Nephron progenitor cell (in vitro differentiated cells): ENCODE measurements around the gene ORC1.
A peak's percentile ranks its signal among the peaks of the same experiment; 100 is the strongest.

Experiments
- DNase-seq: peaks from one replicate; pipeline ENCODE4 v3.0.0; 2021
- H3K27ac Mint-ChIP-seq: 2 replicates; pipeline ENCODE4 v1.8.0; 2021; ENCODE audit warnings: mild to moderate bottlenecking, moderate library complexity, mixed read lengths
- H3K27me3 Mint-ChIP-seq: 2 replicates; pipeline ENCODE4 v1.8.0; 2021; ENCODE audit warnings: mild to moderate bottlenecking, low read depth, mixed read lengths; ENCODE audit not compliant: poor library complexity
- H3K36me3 Mint-ChIP-seq: 2 replicates; pipeline ENCODE4 v1.8.0; 2021; ENCODE audit warnings: low read depth, mixed read lengths
- H3K4me1 Mint-ChIP-seq: 2 replicates; pipeline ENCODE4 v1.8.0; 2021; ENCODE audit warnings: mixed read lengths
- H3K4me3 Mint-ChIP-seq: 2 replicates; pipeline ENCODE4 v1.8.0; 2021; ENCODE audit warnings: mild to moderate bottlenecking, moderate library complexity, mixed read lengths
- H3K9me3 Mint-ChIP-seq: 2 replicates; pipeline ENCODE4 v1.8.0; 2021; ENCODE audit warnings: mild to moderate bottlenecking, moderate library complexity, mixed read lengths
- CTCF ChIP-seq: fragments of 200-600 bp; sonication (generic); IDR thresholded peaks from 2 replicates; pipeline ENCODE4 v1.5.0; 2021; ENCODE audit warnings: antibody characterized with exemption

The ORC1 gene

GRCh38 chr1:52404116-52404974, at the start of gene ORC1, which contains the start of gene PRPF38A:
ORC1 (minus strand) TSS chr1:52404423; CDS start chr1:52402223, 2,200 bp downstream.
PRPF38A (plus strand) TSS chr1:52404602; CDS start chr1:52404750, 148 bp downstream.
- Mint-ChIP-seq H3K4me1 (peaks cover 41% of the 10 kb centered on the region), H3K9me3 (no peaks in the 10 kb centered on the region), H3K27ac (peak within 1 kb of the TSS; percentile 99), H3K36me3 (peaks cover 51% of the 10 kb centered on the region), H3K4me3 (peak within 1 kb of the TSS; percentile 99), H3K27me3 (no peaks in the 10 kb centered on the region)
- TF ChIP-seq CTCF, result peak; percentile 37
- DNase-seq, result peak; percentile 99

GRCh38 chr1:52444463-52444862, 40.2 kb upstream of the ORC1 start:
- Mint-ChIP-seq H3K36me3 (peaks cover 65% of the 10 kb centered on the region), H3K4me3 (no peak overlapping the region), H3K9me3 (no peaks in the 10 kb centered on the region), H3K4me1 (no peaks in the 10 kb centered on the region), H3K27me3 (no peaks in the 10 kb centered on the region), H3K27ac (no peak overlapping the region)
- TF ChIP-seq CTCF, result no peak
- no peak for DNase-seq

GRCh38 chr1:52439976-52440375, 35.8 kb upstream of the ORC1 start:
- no peaks in the 10 kb centered on the region for H3K9me3 Mint-ChIP-seq
- peaks cover 71% of the 10 kb centered on the region for H3K36me3 Mint-ChIP-seq
- no peaks in the 10 kb centered on the region for H3K27me3 Mint-ChIP-seq
- no peak overlapping the region for H3K4me3 Mint-ChIP-seq
- H3K4me1 Mint-ChIP-seq, result peaks cover 4% of the 10 kb centered on the region
- H3K27ac Mint-ChIP-seq, result no peak overlapping the region
- DNase-seq, result no peak
- no peak for TF ChIP-seq CTCF

GRCh38 chr1:52436817-52437216, 32.6 kb upstream of the ORC1 start:
- H3K4me3 Mint-ChIP-seq, result no peak overlapping the region
- peaks cover 74% of the 10 kb centered on the region for H3K36me3 Mint-ChIP-seq
- no peaks in the 10 kb centered on the region for H3K27me3 Mint-ChIP-seq
- no peak for DNase-seq
- TF ChIP-seq CTCF, result no peak
- peaks cover 4% of the 10 kb centered on the region for H3K4me1 Mint-ChIP-seq
- H3K27ac Mint-ChIP-seq, result peak overlapping the region; percentile 18
- no peaks in the 10 kb centered on the region for H3K9me3 Mint-ChIP-seq

GRCh38 chr1:52435650-52436049, 31.4 kb upstream of the ORC1 start:
- no peaks in the 10 kb centered on the region for H3K9me3 Mint-ChIP-seq
- H3K27me3 Mint-ChIP-seq, result no peaks in the 10 kb centered on the region
- no peak overlapping the region for H3K4me3 Mint-ChIP-seq
- no peak for DNase-seq
- H3K4me1 Mint-ChIP-seq, result peaks cover 4% of the 10 kb centered on the region
- no peak overlapping the region for H3K27ac Mint-ChIP-seq
- no peak for TF ChIP-seq CTCF
- peaks cover 77% of the 10 kb centered on the region for H3K36me3 Mint-ChIP-seq

- no peak for DNase-seq
- Mint-ChIP-seq H3K27ac (no peak overlapping the region), H3K27me3 (no peaks in the 10 kb centered on the region), H3K9me3 (no peaks in the 10 kb centered on the region), H3K4me1 (peaks cover 4% of the 10 kb centered on the region), H3K36me3 (peaks cover 77% of the 10 kb centered on the region), H3K4me3 (no peak overlapping the region)
- no peak for TF ChIP-seq CTCF
Measured at GRCh38 chr1:52435211-52435610, 31.0 kb upstream of the ORC1 start.
